GM21390 (cell line): ENCODE data around the gene MIER1.

Experiments
- ATAC-seq: cut with Tn5 transposase; IDR thresholded peaks from one replicate; pipeline ENCODE4 v1.9.1; 2021; ENCODE audit not compliant: unreplicated experiment

MIER1 gene

DNA sequence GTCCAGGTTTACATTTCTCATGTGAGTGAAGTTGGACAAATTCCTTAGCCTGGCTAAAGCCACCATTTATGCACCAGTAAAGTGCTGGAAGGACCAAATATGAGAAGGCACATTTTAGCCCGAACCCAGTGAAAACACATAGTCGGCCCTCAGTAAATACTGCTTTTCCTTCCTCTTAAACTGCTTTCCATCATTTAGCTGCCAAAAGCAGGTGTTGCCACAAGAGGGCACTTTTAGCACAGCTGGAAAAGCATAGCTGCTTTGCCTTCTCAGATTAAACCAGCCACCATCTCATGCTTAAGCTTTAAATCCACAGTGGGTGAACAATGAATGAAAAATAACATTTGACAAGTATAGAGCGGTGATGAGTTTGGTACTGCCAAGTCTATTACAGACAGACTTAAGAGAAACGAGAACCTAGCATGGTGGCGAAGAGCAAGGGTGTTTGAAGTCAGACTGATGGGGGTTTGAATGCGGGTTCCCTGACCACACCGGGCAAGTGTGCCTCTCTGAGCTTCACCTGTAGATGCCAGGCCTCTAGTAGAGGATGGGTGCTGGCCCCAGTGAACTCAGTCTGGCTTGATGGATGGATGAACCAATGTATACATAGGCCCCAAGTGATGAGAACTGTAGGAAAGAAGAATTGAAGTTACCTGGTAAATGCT, 71.4 kb downstream of the MIER1 start:
- ATAC-seq: peak; percentile 77

- no peak for ATAC-seq
Measured at GRCh38 chr1:66998972-66999371, 74.2 kb downstream of the MIER1 start.

GRCh38 chr1:66999640-67000400, 75.0 kb downstream of the MIER1 start:
- no peak for ATAC-seq

DNA sequence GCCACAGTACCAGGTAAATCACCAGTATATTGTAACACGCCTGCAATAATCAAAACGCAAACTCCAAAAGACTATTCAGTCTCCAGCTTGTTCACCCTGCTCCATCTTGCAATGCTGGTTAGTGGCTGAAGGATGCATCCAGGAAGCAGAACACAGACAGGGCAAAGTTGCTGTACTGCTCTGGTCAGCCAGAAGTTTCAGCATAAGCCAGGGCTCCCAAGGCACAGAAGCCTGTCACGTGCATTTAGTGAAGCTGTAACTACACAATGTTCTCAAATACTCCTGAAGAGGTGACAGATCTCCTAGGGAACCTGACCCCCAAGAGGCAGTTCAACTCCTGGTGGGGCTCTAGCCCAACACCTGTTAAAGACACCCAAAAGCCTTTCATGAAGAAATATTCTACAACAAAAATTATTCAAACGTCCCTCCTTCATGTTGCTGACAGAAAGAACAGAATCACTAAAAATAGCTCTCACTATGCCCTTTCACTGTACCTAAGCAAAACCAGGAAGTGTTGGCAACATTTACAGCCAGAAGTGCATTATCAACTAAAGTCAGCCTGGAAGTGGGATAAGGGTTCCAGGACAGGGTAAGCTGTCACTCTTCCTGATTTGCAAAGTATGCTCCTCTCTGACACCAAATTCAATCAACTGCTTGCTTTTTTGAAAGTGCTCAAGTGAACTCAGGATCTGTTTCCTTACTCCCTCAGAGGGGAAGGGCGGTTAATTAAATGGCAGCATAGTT, 77.1 kb downstream of the MIER1 start:
- ATAC-seq: no peak

DNA sequence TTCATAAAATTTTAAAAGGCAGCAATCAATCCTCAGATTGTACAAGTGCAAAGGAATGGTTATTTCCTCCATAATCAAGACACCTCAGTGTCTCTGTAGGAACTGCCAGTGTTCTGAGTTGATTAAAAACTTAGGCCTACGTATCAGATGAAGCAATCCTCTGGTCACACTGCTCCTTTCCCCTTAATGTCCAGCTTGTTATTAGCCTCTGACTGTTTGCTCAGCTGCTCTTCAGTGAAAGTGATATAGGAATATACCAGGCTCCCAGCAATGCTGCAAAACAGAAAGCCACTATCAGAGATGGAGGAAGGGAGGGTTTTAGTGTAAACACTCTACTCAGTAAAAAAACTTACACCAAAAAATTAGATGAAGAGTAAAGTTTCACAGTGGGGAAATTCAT, 79.4 kb downstream of the MIER1 start:
- no peak for ATAC-seq

DNA sequence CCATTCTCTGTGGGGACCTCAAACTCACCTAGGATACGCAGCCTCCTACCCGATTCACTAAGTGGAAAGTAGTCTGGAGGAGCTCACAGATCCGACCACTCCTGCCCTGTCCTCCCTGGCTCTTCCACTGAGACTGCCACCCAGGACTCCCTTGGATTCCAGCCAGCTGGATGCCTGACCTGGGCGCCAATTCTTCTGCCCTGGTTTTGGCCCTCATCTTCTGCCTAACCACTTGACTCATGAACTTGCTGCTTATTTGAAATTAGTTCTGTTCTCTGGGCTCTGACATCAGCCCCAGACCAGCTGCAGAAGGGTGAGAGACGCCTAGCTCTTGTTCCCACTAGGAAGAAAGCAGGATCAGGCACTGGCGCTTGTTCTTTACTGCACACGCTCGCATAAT, 80.3 kb downstream of the MIER1 start:
- ATAC-seq: no peak

- ATAC-seq: no peak
Measured at GRCh38 chr1:67009792-67010191, 85.0 kb downstream of the MIER1 start.

DNA sequence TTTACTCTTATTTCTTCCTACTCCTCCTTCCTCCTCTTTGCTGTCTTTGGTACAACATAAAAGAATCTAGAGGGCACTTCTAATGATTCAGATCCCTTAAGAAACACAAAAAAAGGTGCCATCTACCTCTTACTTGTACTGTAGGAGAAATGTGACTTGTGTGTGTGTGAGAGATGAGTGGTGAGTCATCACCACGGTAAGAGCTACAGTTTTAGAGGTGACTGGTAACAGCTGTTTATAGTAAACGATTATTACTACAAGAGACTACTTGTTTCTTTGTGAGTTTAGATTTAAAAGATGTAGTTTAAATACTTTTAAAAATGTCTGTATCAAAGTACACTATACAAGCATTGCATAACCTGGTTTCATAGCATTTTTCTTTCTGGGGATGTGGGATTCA, 88.8 kb downstream of the MIER1 start:
- no peak for ATAC-seq

DNA sequence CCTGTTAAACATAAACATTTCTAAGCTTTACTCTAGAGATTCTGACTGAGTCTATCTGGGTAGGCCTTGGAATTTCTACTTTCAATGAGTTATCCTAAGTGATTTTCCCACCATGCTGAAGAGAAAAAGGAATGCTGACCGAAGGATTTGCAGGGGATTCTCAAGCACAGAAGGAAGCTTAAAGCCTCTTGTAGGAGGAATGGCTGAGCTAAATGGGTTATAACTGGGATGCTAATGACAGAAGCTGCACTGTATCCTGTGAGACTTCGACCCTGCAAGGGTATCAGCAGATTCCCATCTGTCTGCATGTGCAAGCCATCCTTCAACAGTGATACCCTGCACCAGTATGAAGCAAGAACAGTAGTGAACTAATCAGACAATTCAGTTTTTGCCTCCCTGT, 93.8 kb downstream of the MIER1 start:
- ATAC-seq: no peak

- no peak for ATAC-seq
Measured at GRCh38 chr1:67019121-67019520, 94.3 kb downstream of the MIER1 start.

- ATAC-seq: no peak
Measured at GRCh38 chr1:67019600-67020136, 94.9 kb downstream of the MIER1 start.

- no peak for ATAC-seq
Measured at GRCh38 chr1:67020304-67020703, 95.5 kb downstream of the MIER1 start.

DNA sequence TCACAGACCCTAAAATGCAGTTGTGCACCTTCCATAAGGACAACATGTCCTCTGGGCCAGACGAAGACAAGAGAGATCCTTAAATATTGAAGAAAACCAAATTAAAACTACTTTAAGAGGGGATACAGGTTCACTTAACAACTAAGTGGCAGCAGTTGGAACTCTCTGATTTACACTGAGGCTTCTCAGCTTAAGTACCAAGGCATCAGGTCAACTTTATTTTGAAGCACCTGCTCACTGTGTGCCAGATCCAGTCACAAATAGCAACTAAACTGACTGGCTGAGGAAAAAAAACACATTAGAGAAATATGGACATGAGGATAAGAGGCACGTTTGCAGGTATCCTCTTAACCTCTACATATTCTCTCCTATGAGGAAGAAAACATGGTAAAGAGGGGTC, 96.0 kb downstream of the MIER1 start:
- ATAC-seq: no peak

DNA sequence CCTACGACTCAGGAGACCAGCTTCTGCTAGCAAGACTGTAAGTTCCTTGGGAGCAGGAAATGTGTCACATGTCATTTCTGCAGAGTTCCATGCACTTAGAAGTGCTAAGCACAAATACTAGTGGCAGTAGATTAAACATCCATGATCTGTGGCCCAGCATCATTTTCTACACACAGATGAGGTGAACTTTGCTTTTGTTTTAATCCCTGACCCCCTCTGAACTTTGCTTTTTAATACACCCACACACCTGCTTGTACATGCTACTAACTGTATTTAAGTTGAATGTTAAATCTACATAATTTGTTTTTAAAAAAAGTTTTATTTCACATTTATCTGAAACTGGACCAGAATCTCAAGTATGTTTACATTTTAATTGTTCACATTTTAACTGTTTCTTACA, 104.7 kb downstream of the MIER1 start:
- ATAC-seq: no peak

- no peak for ATAC-seq
Measured at GRCh38 chr1:67031121-67031858, 106.5 kb downstream of the MIER1 start.

GRCh38 chr1:67031859-67032247, 107.1 kb downstream of the MIER1 start:
- no peak for ATAC-seq
